Measurements from ENCODE around the gene PFKFB4.
A peak's percentile ranks its signal among the peaks of the same experiment; 100 is the strongest.
"Not testable (repeated sequence)": the region's sequence is repeated elsewhere in the genome, so short reads cannot be mapped to it uniquely, and the experiment has no call there.

PFKFB4 gene

GRCh38 chr3:48555949-48556795 lies 431 bp downstream of the PFKFB4 start:
- no peak for DNase-seq

GRCh38 chr3:48555231-48555948 lies 1.2 kb downstream of the PFKFB4 start:
- no peak for DNase-seq

- no peak for DNase-seq
Measured at GRCh38 chr3:48553886-48554845, 2.4 kb downstream of the PFKFB4 start.

GRCh38 chr3:48553361-48553760 lies 3.2 kb downstream of the PFKFB4 start:
- DNase-seq: no peak

GRCh38 chr3:48552111-48552951 lies 4.3 kb downstream of the PFKFB4 start:
- peak; percentile 53 for DNase-seq

- not testable (repeated sequence) for DNase-seq
Measured at GRCh38 chr3:48551651-48552050, 5.0 kb downstream of the PFKFB4 start.

- DNase-seq: no peak
Measured at GRCh38 chr3:48548729-48549705, 7.6 kb downstream of the PFKFB4 start.

- DNase-seq: no peak
Measured at GRCh38 chr3:48548126-48548525, 8.5 kb downstream of the PFKFB4 start.

- DNase-seq: no peak
Measured at GRCh38 chr3:48546203-48546829, 10.3 kb downstream of the PFKFB4 start.

GRCh38 chr3:48544141-48544540 lies 12.5 kb downstream of the PFKFB4 start:
- no peak for DNase-seq

- no peak for DNase-seq
Measured at GRCh38 chr3:48543271-48543866, 13.2 kb downstream of the PFKFB4 start.

GRCh38 chr3:48538451-48538850 lies 18.2 kb downstream of the PFKFB4 start:
- no peak for DNase-seq

- DNase-seq: no peak
Measured at GRCh38 chr3:48536785-48537184, 19.8 kb downstream of the PFKFB4 start.

- no peak for DNase-seq
Measured at GRCh38 chr3:48536116-48536515, 20.5 kb downstream of the PFKFB4 start.

- no peak for DNase-seq
Measured at GRCh38 chr3:48535578-48535977, 21.0 kb downstream of the PFKFB4 start.

- DNase-seq: no peak
Measured at GRCh38 chr3:48532977-48533337, 23.6 kb downstream of the PFKFB4 start.

GRCh38 chr3:48532271-48532976 lies 24.2 kb downstream of the PFKFB4 start:
- DNase-seq: no peak

- not testable (repeated sequence) for DNase-seq
Measured at GRCh38 chr3:48530701-48531100, 25.9 kb downstream of the PFKFB4 start.

GRCh38 chr3:48528754-48529153 lies 27.8 kb downstream of the PFKFB4 start:
- DNase-seq: no peak
